Measurements from ENCODE around the gene LMOD3. TPM values are rescaled to one million over a fixed set of nuclear protein-coding genes. Genes with fewer than 3 reads are reported as not detected.

Gene LMOD3
- total RNA-seq, 6 experiments from 2014 or later: not detected

DNA sequence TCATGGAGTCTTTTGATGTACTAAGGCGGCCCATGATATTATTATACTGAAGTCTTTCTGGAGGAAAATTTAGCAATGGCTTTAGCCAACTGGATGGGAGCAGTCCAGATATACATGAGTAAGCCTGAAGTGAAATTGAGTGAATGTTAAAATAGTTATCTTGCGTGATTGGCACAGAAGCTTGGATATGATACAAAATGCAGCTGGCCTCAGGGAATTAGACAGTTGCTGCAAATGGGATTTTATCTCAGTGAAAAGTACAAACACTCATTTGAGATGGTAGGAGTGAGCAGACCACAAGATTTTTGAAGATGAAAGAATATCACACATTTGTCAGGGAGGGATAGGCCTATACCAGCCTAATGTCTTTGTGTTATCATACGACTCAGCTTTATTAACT lies 8.9 kb downstream of the LMOD3 start:
- DNase-seq: no peak
- H3K36me3 Mint-ChIP-seq (ENCODE audit: low read depth): no peaks in the 10 kb centered on the region
- no peak for TF ChIP-seq CTCF (IDR thresholded peaks at IDR 0.05)
- peaks cover 8% of the 10 kb centered on the region; the same call in 1 of the 2 replicates for H3K27me3 Mint-ChIP-seq (ENCODE audit: insufficient read depth)
- peaks cover 25% of the 10 kb centered on the region for H3K4me1 Mint-ChIP-seq (ENCODE audit: low read depth)
- no peak overlapping the region for H3K4me3 Mint-ChIP-seq
- no peak overlapping the region for H3K27ac Mint-ChIP-seq
- H3K9me3 Mint-ChIP-seq: no peaks in the 10 kb centered on the region

GRCh38 chr3:69110941-69111546 lies 11.4 kb downstream of the LMOD3 start:
- no peaks in the 10 kb centered on the region; the same call in 1 of the 2 replicates for H3K27me3 Mint-ChIP-seq (ENCODE audit: insufficient read depth)
- peaks cover 27% of the 10 kb centered on the region for H3K4me1 Mint-ChIP-seq (ENCODE audit: low read depth)
- peaks cover 3% of the 10 kb centered on the region; the same call in 1 of the 2 replicates for H3K36me3 Mint-ChIP-seq (ENCODE audit: low read depth)
- no peak overlapping the region for H3K27ac Mint-ChIP-seq
- no peak for DNase-seq
- no peak overlapping the region for H3K4me3 Mint-ChIP-seq
- TF ChIP-seq CTCF (IDR thresholded peaks at IDR 0.05): no peak
- no peaks in the 10 kb centered on the region for H3K9me3 Mint-ChIP-seq

GRCh38 chr3:69108811-69109210 lies 13.6 kb downstream of the LMOD3 start:
- Mint-ChIP-seq H3K9me3 (no peaks in the 10 kb centered on the region), H3K36me3 (ENCODE audit: low read depth) (peaks cover 15% of the 10 kb centered on the region)
- no peak for TF ChIP-seq CTCF (IDR thresholded peaks at IDR 0.05)

GRCh38 chr3:69107841-69108240 lies 14.6 kb downstream of the LMOD3 start:
- peaks cover 23% of the 10 kb centered on the region for H3K36me3 Mint-ChIP-seq (ENCODE audit: low read depth)
- no peaks in the 10 kb centered on the region; the same call in 1 of the 2 replicates for H3K27me3 Mint-ChIP-seq (ENCODE audit: insufficient read depth)
- no peak for DNase-seq
- TF ChIP-seq CTCF (IDR thresholded peaks at IDR 0.05): no peak
- H3K9me3 Mint-ChIP-seq: no peaks in the 10 kb centered on the region
- no peak overlapping the region for H3K27ac Mint-ChIP-seq
- peaks cover 28% of the 10 kb centered on the region for H3K4me1 Mint-ChIP-seq (ENCODE audit: low read depth)
- H3K4me3 Mint-ChIP-seq: no peak overlapping the region

More at GRCh38 chr3:69108811-69109210, 13.6 kb downstream of the LMOD3 start:
- Mint-ChIP-seq H3K27me3 (ENCODE audit: insufficient read depth) (no peaks in the 10 kb centered on the region; the same call in 1 of the 2 replicates), H3K4me3 (no peak overlapping the region), H3K27ac (no peak overlapping the region), H3K4me1 (ENCODE audit: low read depth) (peaks cover 38% of the 10 kb centered on the region)
- DNase-seq: no peak

- peaks cover 30% of the 10 kb centered on the region for H3K36me3 Mint-ChIP-seq (ENCODE audit: low read depth)
- DNase-seq: no peak
- H3K27ac Mint-ChIP-seq: peak overlapping the region; percentile 72
- no peaks in the 10 kb centered on the region for H3K9me3 Mint-ChIP-seq
- TF ChIP-seq CTCF (IDR thresholded peaks at IDR 0.05): no peak
- peak overlapping the region; percentile 50; the same call in 1 of the 2 replicates for H3K4me3 Mint-ChIP-seq
- H3K4me1 Mint-ChIP-seq (ENCODE audit: low read depth): peaks cover 28% of the 10 kb centered on the region
- H3K27me3 Mint-ChIP-seq (ENCODE audit: insufficient read depth): no peaks in the 10 kb centered on the region
Observed at GRCh38 chr3:69105320-69105719, 17.1 kb downstream of the LMOD3 start.

Data from HFFc6 (cell line).